T-helper 2 cell treated with Interferon-gamma antibody and Interleukin-4, amounts not matched to agents 100 ng/mL and 5 ng/mL, for 36 hours (primary cell): ENCODE data around the gene SIX1. TPM values are rescaled to one million over a fixed set of nuclear protein-coding genes. Genes with fewer than 3 reads are reported as not detected.

Experiments
- intact Hi-C: fragments of 100-400 bp; cut with micrococcal nuclease; formaldehyde crosslinking; loops from one replicate; pipeline ENCODE4 v1.15.1; 2023
- total RNA-seq: library from RNA; stranded (reverse); gene quantifications from 2 replicates; pipeline ENCODE4 v1.2.3, GENCODE V29; 2022

The SIX1 gene
- total RNA-seq, 1 donor from 2014 or later: 0.14 TPM

- intact Hi-C loops: loop anchor here (2.0 to 10.0 kb wide), 4 partner anchors 13 to 599 kb away; partner anchors contain the start of genes SIX4, SLC38A6 and TRMT5
Observed at GRCh38 chr14:60655898-60656685, 6.8 kb upstream of the SIX1 start.

GRCh38 chr14:60655119-60655897 lies 6.0 kb upstream of the SIX1 start:
- intact Hi-C loops: loop anchor here (5.0 to 10.0 kb wide), 3 partner anchors 67 to 599 kb away; partner anchors contain the start of genes SIX4, SLC38A6 and TRMT5

- intact Hi-C loops: loop anchor here (10.0 kb wide), 1 partner anchor 600 kb away; no protein-coding TSS in a partner anchor
Observed at GRCh38 chr14:60654334-60654821, 5.1 kb upstream of the SIX1 start.

GRCh38 chr14:60653701-60654161 lies 4.5 kb upstream of the SIX1 start:
- intact Hi-C loops: loop anchor here (10.0 kb wide), 1 partner anchor 601 kb away; no protein-coding TSS in a partner anchor

GRCh38 chr14:60652674-60653651 lies 3.7 kb upstream of the SIX1 start:
- intact Hi-C loops: loop anchor here (10.0 kb wide), 1 partner anchor 602 kb away; no protein-coding TSS in a partner anchor

- intact Hi-C loops: loop anchor here (1.0 to 10.0 kb wide), 2 partner anchors 9 to 603 kb away; no protein-coding TSS in a partner anchor
Observed at GRCh38 chr14:60651796-60652673, 2.8 kb upstream of the SIX1 start.

- intact Hi-C loops: loop anchor here (1.0 to 10.0 kb wide), 2 partner anchors 8 to 604 kb away; no protein-coding TSS in a partner anchor
Observed at GRCh38 chr14:60651086-60651795, 2.0 kb upstream of the SIX1 start.

GRCh38 chr14:60650373-60650961 lies 1.2 kb upstream of the SIX1 start:
- intact Hi-C loops: loop anchor here (10.0 kb wide), 1 partner anchor 604 kb away; no protein-coding TSS in a partner anchor

- intact Hi-C loops: loop anchor here (2.0 to 10.0 kb wide), 2 partner anchors 141 to 605 kb away; partner anchors contain the start of gene SIX6
Observed at GRCh38 chr14:60649875-60650372, 647 bp upstream of the SIX1 start.

GRCh38 chr14:60648249-60648933 lies 886 bp downstream of the SIX1 start:
- intact Hi-C loops: loop anchor here (2.0 kb wide), 1 partner anchor 140 kb away; the partner anchor contains the start of gene SIX6

GRCh38 chr14:60647837-60648248 lies 1.4 kb downstream of the SIX1 start:
- intact Hi-C loops: loop anchor here (2.0 kb wide), 1 partner anchor 139 kb away; the partner anchor contains the start of gene SIX6

- intact Hi-C loops: no loop called here
Observed at GRCh38 chr14:60647081-60647836, 2.0 kb downstream of the SIX1 start.

GRCh38 chr14:60646226-60646818 lies 3.0 kb downstream of the SIX1 start:
- intact Hi-C loops: no loop called here

GRCh38 chr14:60645126-60645741 lies 4.0 kb downstream of the SIX1 start:
- intact Hi-C loops: no loop called here

- intact Hi-C loops: no loop called here
Observed at GRCh38 chr14:60644666-60645065, 4.6 kb downstream of the SIX1 start.
